NCI-H748 (cell line): ENCODE measurements around the gene FRRS1.

Source experiments
- DNase-seq: peaks from one replicate; lab custom pipeline; 2025; ENCODE audit not compliant: unreplicated experiment; lab: John Stamatoyannopoulos, UW

The FRRS1 gene

DNA sequence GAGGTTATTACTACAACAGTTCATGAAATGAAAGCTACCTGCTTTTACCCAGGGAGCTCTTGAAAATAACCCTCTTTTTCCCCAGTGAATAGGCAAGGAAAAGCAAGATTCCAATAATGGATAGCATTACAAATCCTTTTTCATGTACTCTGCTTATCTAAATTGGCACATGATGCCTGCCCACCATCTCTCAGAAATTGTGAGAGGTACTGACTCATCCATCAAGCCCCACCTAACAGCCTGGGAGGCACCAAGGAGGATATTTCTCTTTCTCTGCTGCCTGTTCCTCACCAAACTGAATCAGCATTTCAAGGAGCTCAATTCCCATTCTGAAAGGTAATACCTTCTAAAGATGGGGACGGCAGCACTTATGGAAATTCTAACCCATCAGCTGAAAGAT, 86.2 kb downstream of the FRRS1 start:
- DNase-seq, result no peak

DNA sequence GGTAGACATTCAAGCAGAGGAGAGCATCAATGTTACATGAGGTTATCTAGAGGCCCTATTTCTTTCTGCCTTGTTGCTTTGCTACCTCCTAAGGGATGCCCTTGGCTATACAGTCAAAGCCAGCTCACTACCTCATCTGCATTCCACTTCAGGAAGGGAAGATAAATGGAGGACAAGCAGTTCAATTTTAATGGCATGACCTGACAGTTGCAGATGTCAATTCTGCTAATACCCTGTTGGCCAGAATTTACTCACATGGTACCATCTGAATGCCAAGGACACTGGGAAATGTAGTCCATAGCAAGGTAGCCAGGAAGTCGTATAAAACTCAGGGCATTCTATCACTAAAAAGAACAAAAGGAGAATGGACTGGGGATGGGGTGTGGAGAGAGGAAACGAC, 89.0 kb downstream of the FRRS1 start:
- no peak for DNase-seq

DNA sequence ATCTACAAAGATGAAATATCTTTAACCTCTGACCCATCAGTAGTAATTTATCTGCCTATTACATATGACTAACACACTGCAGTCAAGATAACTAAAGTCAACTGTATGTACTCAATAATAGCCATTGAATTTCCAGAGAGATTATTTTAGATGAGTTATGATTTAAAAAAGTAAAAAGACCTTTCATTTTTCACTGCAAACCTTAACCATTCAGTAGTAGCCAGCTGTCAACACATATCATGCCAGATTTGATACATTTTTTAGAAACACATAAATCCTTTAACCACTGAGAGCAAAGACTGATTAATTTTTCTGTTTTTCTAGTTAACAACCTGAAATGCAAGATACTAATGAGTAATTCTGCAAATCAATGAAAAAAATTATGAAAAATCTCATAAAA, 89.6 kb downstream of the FRRS1 start:
- no peak for DNase-seq

DNA sequence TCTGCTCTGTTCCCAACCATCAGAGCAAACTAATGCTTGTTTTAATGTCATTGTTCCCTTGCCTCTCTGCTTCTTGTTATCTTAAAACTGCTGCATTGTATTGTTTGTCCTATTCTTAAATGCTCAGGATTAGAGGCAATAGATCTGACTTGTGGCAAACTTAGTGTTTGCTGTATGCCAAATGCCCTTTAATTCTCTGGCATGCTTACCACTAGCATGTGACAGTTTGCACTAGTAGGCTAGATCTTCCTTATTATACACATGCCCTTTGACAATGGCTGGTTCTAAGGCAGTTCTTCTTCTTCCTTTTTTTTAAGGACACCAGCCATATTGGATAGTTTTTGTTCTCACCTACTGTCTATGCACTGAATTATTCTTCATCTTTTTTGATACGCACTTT, 90.4 kb downstream of the FRRS1 start:
- no peak for DNase-seq

DNA sequence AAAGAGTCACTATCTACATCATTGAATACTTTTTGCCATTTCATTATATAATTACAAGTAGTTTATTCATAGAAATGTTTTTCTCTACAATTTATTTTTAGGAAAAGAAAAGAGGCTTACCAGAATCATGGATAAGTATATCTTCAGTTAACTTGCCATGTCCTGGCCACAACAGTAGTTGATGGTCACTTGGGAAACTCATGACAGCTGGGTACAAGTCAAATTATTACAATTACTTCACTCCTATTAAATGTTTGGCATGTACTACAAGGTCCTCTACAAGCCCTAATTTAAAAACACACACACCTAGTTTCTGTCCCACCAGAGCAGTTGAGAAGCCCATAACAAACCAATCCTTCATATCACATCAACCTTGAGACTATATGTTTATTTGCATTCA, 91.1 kb downstream of the FRRS1 start:
- no peak for DNase-seq

DNA sequence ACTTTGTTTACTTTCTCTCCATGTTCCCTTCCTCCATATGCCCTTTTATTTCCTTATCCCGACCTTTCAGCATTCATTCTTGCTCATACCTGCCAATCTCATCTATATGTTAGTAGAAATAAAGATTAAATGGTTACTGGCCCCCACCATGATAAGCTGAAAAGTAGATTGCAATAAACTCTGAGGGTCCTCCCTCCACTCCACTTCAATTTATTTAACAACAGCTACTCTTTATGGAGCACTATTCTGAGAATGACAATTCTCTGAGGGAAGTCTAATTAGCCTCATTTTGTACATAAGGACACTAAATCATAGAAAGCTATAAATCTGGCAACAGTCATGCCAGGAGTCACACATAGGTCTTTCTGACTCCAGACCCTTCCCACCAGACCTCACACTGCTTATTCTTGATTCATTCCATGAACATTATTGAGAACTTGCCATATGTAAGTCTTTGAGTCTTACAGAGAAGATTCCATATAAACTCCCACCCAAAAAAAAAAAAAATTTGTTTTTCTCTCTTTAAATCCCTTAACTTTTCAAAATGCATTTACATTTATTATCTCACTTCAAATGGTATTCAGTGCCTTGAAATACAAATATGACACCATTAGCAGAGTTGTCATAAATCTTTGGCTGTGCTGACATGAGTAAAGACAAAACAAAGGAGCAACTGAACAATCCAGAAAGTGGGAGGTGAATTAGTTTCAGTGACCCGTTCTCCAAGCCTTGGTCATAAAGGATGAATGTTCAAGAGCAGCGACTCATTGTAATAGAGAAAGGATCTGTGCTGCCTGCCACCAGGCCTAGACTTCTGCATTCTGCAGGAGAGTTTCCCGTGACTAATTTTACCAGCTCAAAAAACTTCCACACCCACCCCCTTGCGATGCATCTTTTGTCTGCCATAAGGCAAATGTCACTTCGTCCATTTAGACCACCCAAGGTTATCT, 92.0 kb downstream of the FRRS1 start:
- DNase-seq, result peak; percentile 50

DNA sequence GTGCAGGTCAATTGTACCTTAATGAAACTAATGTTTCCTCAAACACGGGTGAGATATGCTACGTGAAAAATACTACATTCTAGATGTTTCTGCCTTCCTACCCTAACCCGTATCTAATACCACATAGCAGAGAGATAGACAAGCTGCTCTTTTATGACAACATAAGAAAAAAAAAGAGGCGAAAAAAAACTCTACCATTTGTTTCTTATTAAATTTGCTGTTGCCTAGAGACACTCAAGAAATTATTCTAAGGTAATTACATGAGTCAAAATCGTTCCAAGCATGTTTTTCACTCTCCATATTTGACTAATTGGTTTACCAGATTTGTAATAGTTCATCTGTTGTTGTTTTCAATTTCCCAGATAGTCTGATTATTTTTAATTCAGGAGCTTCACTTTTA, 93.1 kb downstream of the FRRS1 start:
- DNase-seq, result no peak

DNA sequence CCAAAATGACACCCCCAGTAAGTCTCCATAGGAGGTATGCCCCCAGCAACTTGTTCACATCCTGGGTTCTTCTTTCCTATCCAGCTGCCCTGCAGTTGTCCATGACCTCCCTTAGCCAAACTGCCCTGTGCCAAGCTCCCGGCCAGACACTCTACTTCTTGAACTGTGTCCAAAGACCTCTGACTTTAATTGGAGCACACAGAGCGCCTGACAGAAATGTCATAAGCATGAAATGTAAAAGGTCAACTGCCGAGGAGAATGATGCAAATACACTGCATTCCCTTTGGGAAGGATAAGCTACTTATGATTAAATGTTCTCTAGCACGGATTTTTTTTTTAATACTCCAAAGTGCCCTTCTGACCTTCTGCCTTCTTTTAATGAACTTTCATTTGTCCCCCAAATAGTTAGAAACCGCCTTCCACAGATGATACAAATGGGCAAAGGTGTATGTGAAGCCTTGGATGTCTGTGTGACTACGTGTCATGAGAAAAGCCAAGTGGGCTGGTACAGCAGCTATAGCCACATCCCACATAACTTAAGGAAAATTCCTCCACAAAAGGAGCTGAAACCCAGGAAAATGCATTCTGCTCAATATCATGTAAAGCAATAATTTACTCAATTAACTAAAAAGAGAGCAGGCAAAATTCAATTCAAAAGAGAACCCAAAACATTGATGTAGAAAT, 93.8 kb downstream of the FRRS1 start:
- no peak for DNase-seq

DNA sequence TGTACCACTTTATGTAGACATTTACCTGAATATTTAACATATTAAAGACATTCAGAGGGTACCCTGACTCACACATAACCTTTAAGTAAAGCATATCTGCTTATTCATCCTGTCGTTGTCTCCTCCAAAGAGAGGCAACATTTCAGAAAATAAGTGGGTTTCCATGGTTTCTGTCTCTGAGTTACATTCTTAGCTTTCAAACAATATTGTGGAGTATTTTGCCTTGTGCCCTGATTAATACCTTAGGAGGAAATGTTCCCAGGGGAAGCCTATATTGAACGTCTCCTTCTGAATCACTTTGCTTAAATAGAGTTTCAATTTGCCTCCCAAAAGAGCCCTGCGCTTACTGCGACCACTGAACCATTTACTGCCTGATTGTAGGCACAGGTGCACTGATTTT, 94.4 kb downstream of the FRRS1 start:
- DNase-seq, result no peak

DNA sequence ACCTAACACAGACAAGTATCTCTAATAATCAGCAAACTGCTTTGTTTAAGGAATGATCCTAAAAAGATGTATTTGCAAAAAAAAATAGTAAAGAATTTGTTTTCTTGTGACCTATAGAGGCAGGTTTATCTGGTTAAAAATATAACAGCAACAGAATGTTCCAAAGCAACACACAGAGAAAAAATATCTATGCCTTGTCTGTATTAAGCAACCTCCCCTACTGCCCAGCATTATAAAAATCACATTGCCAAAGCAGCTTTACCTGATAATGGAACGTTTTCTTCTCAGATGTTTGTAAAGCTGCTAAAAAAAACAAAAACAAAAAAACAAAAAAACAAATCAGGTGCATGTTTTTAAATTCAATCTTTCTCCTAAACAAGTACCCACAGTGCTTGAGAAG, 95.9 kb downstream of the FRRS1 start:
- no peak for DNase-seq

DNA sequence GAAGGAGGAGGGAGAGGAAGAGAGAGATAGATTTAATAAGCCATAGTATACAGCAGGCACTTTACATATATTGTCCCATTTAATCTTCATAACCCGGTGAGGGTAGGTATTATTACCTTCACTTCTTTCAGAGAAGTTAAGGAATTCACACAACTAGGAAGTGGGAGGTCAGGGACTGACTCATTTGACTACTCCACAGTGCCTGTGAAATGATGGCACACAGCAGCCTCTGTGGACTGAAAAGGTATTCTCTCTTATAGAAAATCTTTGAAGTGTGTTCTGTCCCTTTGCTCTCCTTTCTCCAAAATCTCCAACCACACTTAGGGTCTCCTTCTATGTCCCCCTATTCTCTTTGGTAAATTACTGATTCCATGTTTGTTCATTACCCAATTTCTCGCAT, 96.6 kb downstream of the FRRS1 start:
- no peak for DNase-seq

DNA sequence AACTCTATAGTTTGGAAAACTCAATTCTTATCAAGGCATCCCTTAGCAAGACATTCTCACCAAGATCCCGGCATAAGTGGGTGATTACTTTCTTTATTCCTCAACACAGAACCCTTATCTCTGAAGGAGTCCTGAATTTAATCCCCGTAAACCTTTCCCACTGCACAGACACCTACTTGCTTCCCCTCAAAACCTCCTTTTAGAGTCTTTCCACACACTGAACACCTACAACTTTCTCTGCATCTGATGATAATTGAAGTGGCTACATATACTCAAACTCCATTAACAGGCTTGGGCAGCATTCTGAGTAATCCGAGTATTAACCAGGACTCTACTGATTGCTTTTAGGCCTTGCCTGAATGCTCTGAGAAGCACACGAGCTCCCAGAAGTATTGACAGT, 97.1 kb downstream of the FRRS1 start:
- DNase-seq, result no peak

DNA sequence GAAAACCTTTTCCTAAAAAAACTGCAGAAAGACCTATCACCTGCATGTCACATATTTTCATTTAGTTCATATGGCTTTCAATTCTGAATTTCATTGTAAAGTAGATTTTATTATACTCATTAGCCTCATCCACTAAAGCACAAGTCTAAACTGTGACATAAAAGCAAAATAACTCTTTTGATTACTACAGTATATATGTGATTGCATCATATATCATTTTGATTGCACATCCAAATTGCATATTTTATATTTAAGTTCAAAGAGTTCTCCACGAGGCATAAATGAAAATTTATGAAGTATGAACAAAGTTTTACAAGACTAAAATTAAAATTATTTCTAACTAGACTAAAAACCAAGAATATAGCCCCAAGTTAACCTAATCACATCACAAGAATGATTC, 101.2 kb downstream of the FRRS1 start:
- no peak for DNase-seq

DNA sequence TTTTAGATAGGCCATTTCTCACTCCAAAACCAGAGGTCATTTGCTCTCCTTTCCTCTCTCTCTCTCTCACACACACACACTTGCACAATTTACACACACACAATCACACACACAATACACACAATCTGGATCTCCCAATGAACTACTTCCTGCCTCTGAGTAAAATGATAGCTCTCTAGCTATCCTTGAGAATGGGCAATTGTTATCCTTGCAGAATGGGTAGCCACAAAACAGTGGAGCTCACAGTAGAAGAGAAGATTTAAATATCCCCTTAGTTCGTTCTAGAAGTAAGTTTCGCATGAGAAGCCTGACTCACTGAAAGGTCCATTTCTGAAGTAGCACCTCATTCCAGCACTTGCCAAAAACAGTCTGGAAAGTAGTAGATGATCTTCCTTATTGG, 102.9 kb downstream of the FRRS1 start:
- no peak for DNase-seq

DNA sequence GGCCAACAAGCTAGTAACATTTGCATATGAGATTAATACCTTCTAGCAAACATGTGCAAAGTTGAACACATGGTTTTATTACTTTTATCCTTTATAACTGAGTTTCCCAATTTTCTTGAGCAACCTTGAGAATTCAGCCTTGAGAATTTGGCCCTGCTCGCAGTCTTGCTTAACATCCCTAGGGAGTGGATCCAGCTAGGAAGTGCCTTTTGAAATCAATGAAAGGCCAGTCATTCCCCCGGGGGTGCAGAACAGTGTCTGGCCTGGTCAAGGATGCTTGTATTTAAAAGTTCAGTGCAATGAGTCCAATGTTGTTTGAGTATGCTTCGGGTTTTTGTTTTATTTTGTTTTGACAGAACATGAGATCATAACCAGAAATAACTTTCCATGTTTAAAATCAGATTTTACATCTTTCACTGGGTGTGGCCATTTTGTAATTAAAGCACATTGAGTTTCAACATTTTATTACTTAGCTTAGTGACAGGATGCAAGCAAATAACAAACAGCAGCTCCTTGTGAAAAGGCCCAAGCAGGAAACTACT, 103.8 kb downstream of the FRRS1 start:
- no peak for DNase-seq

DNA sequence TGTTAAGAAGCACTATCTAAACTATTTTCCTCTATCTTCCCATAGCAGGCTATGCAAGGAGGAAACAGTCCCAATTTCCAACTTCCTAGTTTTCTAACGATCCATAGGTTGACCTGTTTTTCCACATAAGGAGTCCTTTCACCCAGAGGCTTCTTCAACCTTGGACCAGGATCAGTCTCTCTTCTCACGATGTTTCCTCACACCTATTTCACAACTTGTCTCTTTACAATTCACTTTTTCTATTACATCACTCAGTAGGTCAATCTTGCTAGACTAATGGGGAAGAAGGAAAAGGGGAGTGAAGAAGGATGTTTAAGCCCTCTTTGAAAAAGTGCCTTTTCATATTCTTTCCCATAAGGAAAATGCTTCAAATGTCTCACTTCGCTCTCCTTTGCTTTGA, 104.7 kb downstream of the FRRS1 start:
- no peak for DNase-seq

DNA sequence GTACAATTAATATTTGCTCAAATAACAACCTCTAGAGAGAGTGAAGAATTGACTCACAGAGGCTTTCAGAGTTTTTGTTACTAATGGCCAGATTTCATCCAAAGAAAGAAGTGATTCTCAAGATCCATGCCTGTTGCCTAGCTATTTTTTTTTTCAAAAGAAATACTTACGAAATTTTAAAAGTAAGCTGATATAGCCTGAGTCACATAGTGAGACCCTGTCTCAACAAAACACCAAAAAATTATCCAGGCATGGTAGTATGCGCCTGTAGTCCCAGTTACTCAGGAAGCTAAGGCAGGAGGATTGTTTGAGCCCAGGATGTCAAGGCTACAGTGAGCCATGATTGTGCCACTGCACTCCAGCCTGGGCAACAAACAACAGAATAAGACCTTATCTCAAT, 105.9 kb downstream of the FRRS1 start:
- no peak for DNase-seq

DNA sequence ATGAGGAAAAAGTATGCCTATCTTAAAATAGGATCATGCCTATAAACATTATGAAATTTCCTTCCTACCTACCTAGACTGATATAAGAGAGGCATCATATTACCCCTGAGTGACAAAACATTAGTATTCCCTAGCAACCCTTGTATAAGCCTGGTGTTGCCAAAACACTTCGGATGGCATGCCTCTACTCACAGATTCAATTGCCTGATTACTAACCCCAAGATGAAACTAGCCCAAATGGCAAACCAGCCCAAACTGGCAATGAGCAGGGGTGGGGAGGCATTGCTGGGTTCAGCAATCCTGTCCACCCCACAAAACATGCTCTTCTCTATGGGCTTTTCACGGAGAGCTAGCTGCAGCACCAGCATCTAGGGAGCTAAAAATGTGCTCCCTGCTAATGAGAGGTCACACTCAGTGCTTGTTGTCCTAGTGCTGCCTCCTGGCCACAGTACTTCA, 106.7 kb downstream of the FRRS1 start:
- peak; percentile 18 for DNase-seq
